ENCODE measurements around the gene RRBP1. TPM values are rescaled to one million over a fixed set of nuclear protein-coding genes. Genes with fewer than 3 reads are reported as not detected.

Gene RRBP1
- total RNA-seq, 6 donors from 2014 or later: 143 to 256 (median 172) TPM

DNA sequence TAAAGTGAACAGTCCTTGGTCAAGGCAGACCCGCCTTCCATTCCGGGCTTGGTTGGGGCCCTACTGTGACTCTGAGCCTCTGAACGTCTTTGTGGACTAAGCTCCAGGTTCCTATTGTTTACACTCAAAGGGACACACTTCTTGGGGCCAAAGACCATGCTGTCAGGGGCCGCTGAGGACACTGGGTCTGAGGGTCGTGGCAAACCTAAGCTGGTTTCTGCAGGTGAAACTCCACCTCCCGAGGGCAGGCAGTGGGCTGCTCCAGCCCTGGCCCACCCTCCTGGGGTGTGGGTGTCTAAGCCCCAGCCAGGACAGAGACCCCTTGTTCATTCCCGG, 69.1 kb downstream of the RRBP1 start:
- Histone ChIP-seq H3K9me3 (no peaks in the 10 kb centered on the region), H3K27ac (peak overlapping the region in 3 of 4 donors; percentile 28 to 74 (median 74)), H3K27me3 (no peaks in the 10 kb centered on the region), H3K4me1 (peaks cover 30 to 53% (median 37%) of the 10 kb centered on the region in 4 donors), H3K4me3 (no peak overlapping the region), H3K36me3 (peaks cover 3 to 83% (median 34%) of the 10 kb centered on the region in 4 donors)
- DNase-seq (no peak), ATAC-seq (ENCODE audit: low FRiP score in 2 of 2) (no peak)
- TF ChIP-seq EP300 (IDR thresholded peaks at IDR 0.05): no peak
- no peak for TF ChIP-seq POLR2AphosphoS5 (IDR thresholded peaks at IDR 0.05)
- TF ChIP-seq CTCF (IDR thresholded peaks at IDR 0.05): no peak
- no peak for TF ChIP-seq POLR2A (IDR thresholded peaks at IDR 0.05)
- WGBS, 2 donors: 87% methylated on average over 7 of the region's 7 CpGs; no CpG with 5 or more reads in 1 of the 2 donors

DNA sequence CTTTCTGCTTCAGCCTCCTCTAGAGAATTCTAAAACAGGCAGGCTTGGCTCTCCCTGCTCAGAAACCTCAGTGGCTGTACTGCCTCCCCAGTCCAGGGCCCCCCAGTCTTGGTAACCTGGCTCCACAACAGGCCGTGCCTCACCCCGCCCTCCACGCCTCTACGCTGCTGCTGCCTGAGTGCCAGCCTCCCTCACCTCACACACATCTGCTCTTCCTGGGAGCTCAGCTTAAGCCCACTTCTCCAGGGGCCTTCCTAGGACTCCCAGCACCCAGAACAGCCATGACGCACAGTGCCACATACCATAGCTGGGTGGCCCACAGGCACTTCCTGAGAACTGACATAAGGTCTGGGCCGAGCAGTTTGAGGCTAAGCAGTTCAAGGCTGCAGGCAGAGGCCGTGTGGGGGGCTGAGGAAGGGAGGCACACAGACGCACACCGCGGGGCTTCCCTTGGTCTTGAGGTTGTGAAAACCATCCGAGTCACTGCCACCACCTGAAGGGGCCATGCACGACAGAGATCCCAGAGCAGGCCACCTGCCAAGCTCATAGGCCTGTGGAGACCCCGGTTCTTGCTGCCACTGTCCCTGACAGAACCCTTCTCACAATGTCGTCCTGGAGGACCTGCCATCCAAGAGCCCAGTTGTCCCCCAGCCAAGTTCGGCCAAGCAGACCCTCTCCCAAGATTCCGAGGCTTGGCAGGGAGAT, 69.6 kb downstream of the RRBP1 start:
- Histone ChIP-seq H3K4me3 (no peak overlapping the region), H3K9me3 (no peaks in the 10 kb centered on the region), H3K36me3 (peaks cover 3 to 83% (median 29%) of the 10 kb centered on the region in 4 donors), H3K27me3 (no peaks in the 10 kb centered on the region), H3K4me1 (peaks cover 30 to 53% (median 37%) of the 10 kb centered on the region in 4 donors), H3K27ac (peak overlapping the region; percentile 28 to 74 (median 68))
- DNase-seq (peak in 1 of 2 donors; percentile 69), ATAC-seq (ENCODE audit: low FRiP score in 2 of 2) (peak; percentile 13 to 67)
- WGBS, 2 donors: 47 to 57% methylated on average over 5 to 16 of the region's 16 CpGs
- TF ChIP-seq POLR2AphosphoS5 (IDR thresholded peaks at IDR 0.05) (peak; percentile 36 to 67), CTCF (IDR thresholded peaks at IDR 0.05) (no peak), EP300 (IDR thresholded peaks at IDR 0.05) (no peak), POLR2A (IDR thresholded peaks at IDR 0.05) (peak in 1 of 4 donors; percentile 12)

DNA sequence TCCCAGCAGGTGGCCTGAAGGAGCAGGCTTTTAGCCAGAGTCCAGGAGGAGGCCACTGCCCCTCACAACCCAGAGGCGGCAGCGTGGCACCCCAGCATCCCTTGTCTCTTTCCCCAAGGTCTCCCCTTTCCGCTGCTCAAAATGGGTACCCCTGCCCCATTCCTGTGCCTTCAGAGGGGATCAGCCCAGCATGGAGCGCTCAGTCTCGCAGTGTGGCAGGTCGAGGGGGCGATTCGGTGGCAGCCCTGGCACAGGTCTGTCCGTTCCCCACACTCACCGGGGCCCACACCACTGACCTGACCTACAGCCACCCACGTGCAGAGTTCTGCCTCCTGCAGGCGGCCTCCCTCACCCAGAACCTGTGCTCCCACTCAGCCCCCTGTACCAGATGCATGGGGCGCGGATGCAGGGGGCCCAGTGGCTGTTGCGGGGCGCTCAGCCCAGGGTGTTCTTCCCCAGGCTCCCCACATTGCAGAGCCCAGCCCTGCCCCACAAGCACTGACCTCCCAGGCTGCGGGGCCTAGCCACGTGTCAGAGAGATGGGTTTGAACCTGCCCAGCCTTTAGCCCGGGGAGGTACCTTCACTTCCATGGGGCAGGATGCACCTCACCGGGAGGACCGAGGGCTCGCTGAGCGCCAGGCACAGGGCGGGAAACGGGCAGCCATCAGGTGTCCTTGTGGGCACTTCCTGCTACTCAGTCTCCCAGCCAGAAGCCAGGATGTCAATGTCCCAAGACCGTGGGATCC, 70.3 kb downstream of the RRBP1 start:
- H3K36me3 ChIP-seq: peaks cover 3 to 83% (median 22%) of the 10 kb centered on the region in 4 donors

GRCh38 chr20:17611290-17611539, 70.8 kb downstream of the RRBP1 start:
- Histone ChIP-seq H3K4me3 (no peak overlapping the region), H3K4me1 (peaks cover 30 to 53% (median 38%) of the 10 kb centered on the region in 4 donors), H3K9me3 (no peaks in the 10 kb centered on the region), H3K27ac (peak overlapping the region; percentile 28 to 74 (median 68)), H3K36me3 (peaks cover 3 to 81% (median 18%) of the 10 kb centered on the region in 4 donors), H3K27me3 (no peaks in the 10 kb centered on the region)
- peak in 1 of 2 donors; percentile 51 for DNase-seq
- peak in 1 of 6 experiments; percentile 48 for TF ChIP-seq CTCF (IDR thresholded peaks at IDR 0.05)
- TF ChIP-seq POLR2AphosphoS5 (IDR thresholded peaks at IDR 0.05): peak in 1 of 2 donors; percentile 2
- no peak for TF ChIP-seq EP300 (IDR thresholded peaks at IDR 0.05)
- peak; percentile 21 to 54 for ATAC-seq (ENCODE audit: low FRiP score in 2 of 2)
- WGBS, 2 donors: 35% methylated on average over 3 of the region's 6 CpGs; no CpG with 5 or more reads in 1 of the 2 donors

More for the DNA sequence above, 70.3 kb downstream of the RRBP1 start:
- H3K27me3 ChIP-seq: no peaks in the 10 kb centered on the region
- TF ChIP-seq POLR2AphosphoS5 (IDR thresholded peaks at IDR 0.05) (no peak), EP300 (IDR thresholded peaks at IDR 0.05) (no peak), POLR2A (IDR thresholded peaks at IDR 0.05) (no peak), CTCF (IDR thresholded peaks at IDR 0.05) (peak in 3 of 6 experiments; percentile 37 to 73 (median 41))
- ATAC-seq (ENCODE audit: low FRiP score in 2 of 2) (peak; percentile 2 to 24), DNase-seq (peak in 1 of 2 donors; percentile 82)
- H3K27ac ChIP-seq: peak overlapping the region; percentile 28 to 74 (median 68)
- 37 to 74% methylated on average over 4 to 24 of the region's 26 CpGs for WGBS, 2 donors
- peaks cover 30 to 53% (median 37%) of the 10 kb centered on the region in 4 donors for H3K4me1 ChIP-seq
- no peak overlapping the region for H3K4me3 ChIP-seq
- no peaks in the 10 kb centered on the region for H3K9me3 ChIP-seq
